GM19468 (cell line): ENCODE data around the gene GIMAP1.

ENCODE experiments used
- ATAC-seq: cut with Tn5 transposase; IDR thresholded peaks from one replicate; pipeline ENCODE4 v1.9.1; 2021; ENCODE audit warnings: mild to moderate bottlenecking, moderate library complexity, moderate number of reproducible peaks; ENCODE audit not compliant: unreplicated experiment; ENCODE audit errors: extremely low read depth

Gene GIMAP1

GRCh38 chr7:150719960-150720891, 3.8 kb downstream of the GIMAP1 start:
- ATAC-seq: no peak

DNA sequence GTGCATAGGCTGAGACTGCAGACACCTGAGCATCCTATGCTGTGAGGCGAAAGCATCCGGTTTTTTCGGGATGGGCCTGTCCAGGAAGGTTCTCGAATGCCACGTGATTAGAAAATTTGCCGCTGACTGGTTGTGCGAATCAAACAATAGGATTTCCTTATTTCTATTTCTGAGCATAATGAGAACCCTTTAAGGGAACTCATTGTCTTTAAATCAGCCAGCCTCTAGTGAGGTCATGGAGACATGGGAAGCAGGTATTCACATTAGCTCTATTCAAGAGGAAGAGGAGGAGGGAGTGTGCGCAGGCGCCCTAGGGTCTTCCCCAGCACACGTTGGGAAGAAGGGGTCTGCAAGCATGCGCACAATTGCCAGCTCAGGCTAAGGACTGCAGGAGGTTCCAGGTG, 5.6 kb downstream of the GIMAP1 start:
- no peak for ATAC-seq

- no peak for ATAC-seq
Observed at GRCh38 chr7:150722431-150722931, 6.1 kb downstream of the GIMAP1 start.

DNA sequence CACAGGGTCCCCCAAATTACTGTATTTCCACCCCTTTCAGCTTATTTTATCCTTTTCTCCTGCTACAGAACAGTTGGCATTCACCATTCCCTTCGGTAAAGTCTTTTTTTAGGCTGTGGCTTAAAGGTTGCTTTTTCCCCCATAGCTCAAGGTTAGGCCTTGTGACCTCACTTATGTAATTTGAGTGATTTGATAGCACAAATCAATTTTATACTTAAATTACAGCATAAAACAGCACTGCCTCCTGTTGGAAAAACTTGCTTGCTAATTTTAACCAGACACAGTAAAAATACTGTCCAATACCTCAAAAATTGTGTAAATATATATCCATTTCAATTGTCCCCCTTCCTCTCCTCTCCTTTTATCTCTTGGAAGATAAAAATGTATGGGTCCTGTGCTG, 7.1 kb downstream of the GIMAP1 start:
- ATAC-seq: no peak

- no peak for ATAC-seq
Observed at GRCh38 chr7:150727381-150727780, 11.0 kb downstream of the GIMAP1 start.

DNA sequence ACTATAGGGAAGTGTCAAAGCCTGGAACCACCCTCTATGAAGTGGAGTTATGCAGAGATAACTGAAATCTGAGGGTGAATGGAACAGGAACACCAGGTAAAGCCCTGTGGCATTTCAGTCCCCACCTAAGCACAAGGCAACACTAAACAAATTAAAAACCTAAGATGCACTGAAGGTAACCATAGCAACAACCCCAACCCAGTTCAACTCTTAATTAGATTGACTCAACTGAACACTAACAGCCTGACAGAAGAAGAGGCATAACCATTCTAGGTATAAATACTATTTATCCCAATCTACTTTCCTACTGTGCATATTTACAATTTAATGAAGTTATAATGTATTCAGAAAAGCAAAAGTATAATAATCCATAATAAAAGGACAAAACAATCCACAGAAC, 11.6 kb downstream of the GIMAP1 start:
- ATAC-seq: no peak

- ATAC-seq: no peak
Observed at GRCh38 chr7:150728609-150729008, 12.2 kb downstream of the GIMAP1 start.

DNA sequence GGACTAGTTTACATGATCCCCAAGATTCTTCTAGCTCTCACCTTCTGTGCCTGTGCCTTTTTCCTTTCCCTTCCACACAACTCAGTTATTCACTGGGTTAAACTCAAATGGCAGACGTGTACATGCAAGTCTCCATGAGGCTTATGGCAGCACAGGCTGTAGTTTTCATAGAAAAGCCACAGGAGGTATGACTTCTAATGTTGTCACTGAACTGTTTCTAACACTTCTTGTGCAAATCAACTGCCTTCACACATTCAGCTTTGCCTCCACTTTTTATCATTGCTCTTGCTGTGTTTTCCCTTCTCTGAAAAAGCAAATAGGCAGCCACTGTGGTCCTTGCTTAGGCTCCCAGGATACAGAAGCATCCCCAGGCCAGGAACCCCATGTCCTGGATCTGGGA, 15.5 kb downstream of the GIMAP1 start:
- no peak for ATAC-seq

GRCh38 chr7:150732786-150733481, 16.5 kb downstream of the GIMAP1 start:
- no peak for ATAC-seq

DNA sequence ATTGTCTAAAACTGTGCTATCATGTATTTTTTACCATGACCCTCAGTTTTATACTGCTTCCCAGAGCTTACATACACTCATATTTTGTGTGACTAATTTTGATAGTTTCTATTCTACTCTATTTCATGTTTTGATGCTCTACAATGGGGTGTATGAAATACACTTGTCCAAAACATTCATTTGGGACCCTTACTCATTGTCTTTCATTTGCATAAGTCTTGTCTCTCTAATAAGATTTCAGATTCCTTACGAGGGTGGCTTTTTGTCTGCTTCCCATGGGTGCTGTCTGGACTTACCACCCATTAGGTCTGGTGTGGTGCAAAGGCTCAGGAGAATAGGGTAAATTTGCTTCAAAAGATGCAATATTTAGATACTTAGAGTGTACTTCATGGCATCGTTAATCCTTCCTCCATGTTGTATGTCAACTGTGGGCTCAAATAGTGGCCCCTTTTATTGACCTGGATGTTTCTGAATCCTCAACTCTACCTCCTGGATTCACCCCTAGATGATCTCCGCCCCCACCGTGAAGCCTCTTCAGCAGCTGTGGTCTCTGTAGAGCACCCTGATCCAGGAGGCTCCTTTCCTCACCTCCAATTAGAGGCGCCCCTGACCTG, 17.2 kb downstream of the GIMAP1 start:
- no peak for ATAC-seq

GRCh38 chr7:150734254-150734653, 17.8 kb downstream of the GIMAP1 start:
- ATAC-seq: no peak

- ATAC-seq: no peak
Observed at GRCh38 chr7:150735596-150736358, 19.4 kb downstream of the GIMAP1 start.

DNA sequence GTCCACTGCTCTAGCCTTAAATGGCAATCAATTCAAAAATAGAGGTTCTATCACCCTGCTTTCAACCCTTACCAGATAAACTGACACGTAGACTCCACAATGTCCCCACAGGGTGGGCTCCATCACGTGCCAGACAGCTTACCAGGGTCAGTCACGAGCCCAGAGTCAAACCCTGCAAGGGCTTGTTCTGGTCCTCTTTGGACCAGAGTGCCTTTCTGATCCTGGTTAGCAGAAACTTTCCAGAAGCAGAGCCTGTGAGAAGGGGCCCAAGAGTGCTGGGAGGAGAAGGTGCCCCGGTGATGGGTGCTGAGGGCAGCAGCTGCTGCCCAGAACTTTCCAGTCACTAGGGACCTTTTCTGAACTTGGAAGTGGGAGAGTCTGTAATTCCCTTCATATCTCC, 20.5 kb downstream of the GIMAP1 start:
- ATAC-seq: no peak

DNA sequence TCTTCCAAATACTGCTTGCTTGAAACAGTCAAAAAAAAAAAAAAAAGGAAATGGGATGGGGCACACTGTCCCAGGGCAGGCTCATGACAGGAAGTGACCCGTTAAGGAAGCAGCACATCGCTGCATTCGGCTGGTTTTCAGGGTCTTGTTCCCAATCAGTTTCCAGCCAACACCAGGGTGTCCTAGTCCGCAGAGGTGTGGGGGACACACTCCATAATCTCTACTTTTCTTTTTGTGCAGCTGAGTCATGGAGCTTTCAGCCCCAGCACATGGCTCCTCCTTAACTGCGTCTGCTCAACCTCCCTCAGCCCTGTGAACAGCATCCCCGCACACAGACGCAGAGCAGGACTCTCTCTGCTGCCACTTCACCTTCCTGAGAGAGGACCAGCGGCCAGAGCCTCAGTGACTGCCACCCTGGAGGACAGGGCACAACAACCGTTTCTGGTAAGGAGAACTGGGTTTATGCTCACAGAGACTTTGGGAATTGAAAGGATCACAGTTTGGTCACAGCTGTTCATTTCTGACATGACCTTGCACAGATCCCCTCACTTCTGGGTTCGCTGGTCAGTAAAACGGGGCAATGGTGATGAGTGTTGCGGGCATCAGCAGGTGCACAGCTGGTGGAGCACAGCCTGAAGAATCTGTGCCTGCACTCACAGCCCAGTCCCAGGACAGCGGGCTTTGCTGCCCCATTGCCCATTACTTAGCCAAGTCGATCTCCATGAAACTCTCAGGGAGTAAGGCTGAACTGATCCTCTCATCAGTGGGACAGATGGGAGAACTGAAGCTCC, 21.0 kb downstream of the GIMAP1 start, which contains the start of gene GIMAP5:
Gene GIMAP5, plus strand, starts transcription at position 154 of the 791 bp plus-strand sequence. CDS start 3,467 bp downstream, outside the sequence.
- ATAC-seq: no peak

GRCh38 chr7:150738092-150738491, 21.7 kb downstream of the GIMAP1 start:
- ATAC-seq: no peak

DNA sequence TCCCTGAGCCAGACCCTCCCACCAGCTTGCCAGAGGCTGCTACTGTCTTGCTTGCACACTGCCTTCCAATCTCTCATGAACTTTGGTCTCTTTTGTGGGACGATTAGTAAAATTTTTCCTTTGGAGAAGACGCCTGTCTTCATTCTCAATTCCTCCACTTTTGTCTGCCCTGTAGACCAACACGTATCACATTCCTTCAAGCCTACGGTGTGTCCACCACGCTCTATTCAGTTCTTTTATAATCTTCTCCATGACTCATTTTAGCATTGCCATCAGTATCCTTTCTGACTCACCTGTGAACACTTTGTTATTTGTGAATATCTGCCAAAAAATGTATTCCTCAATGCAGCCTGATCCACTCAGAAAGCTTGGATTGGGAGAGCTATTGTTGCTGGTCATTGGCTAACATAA, 22.2 kb downstream of the GIMAP1 start:
- no peak for ATAC-seq

- ATAC-seq: no peak
Observed at GRCh38 chr7:150739033-150739432, 22.6 kb downstream of the GIMAP1 start.

DNA sequence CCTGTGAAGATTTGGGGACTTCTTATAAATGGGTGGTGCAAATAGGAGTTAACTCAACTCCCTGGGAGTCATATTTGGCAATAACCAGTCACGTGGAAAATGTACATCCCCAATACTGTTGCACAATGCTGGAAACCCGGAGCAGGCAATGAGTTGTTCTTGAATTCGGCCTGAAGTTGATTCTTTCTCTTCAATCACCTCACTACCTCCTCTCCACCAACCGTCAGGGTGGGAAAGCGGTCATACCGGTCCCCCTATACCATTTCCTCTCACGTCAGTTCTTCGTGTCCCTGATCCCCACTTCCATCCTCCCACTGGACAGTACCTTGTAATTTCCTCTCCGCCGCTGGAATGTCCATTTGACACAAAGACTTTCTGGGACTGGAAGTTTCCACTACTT, 23.6 kb downstream of the GIMAP1 start:
- ATAC-seq: no peak

GRCh38 chr7:150742286-150742968, 26.0 kb downstream of the GIMAP1 start:
- no peak for ATAC-seq
